MCF 10A (cell line): Measurements from ENCODE around the gene UBTD2. TPM values are rescaled to one million over a fixed set of nuclear protein-coding genes. Genes with fewer than 3 reads are reported as not detected.

Experiments
- BruUV-seq: library from RNA; stranded (reverse); fragments of 400-500 nt; replicated peaks from 2 replicates; lab custom pipeline; 2021; lab: Mats Ljungman, UMichigan
- CTCF ChIA-PET: fragments of 300-600 bp; sonication (Branson Sonifier 250); formaldehyde crosslinking; extraction: SDS; loops from one replicate; lab custom pipeline; 2021; ENCODE audit warnings: antibody characterized with exemption, inconsistent platforms; lab: Yijun Ruan, JAX
- POLR2A ChIA-PET: fragments of 300-600, 350-650 bp; sonication (Branson Sonifier 250); formaldehyde crosslinking; extraction: SDS; loops from one replicate; lab custom pipeline; 2020; ENCODE audit warnings: antibody characterized with exemption, inconsistent platforms; lab: Yijun Ruan, JAX
- DNase-seq: peaks from one replicate; pipeline ENCODE4 v3.0.0-alpha.2; 2018; ENCODE audit not compliant: unreplicated experiment
- H3K27ac Mint-ChIP-seq: one replicate; pipeline ENCODE4 v1.8.0; 2022; ENCODE audit warnings: mild to moderate bottlenecking, low read depth, mixed read lengths; ENCODE audit not compliant: unreplicated experiment
- H3K27me3 Mint-ChIP-seq: one replicate; pipeline ENCODE4 v1.8.0; 2022; ENCODE audit warnings: mixed read lengths; ENCODE audit not compliant: insufficient read depth, unreplicated experiment
- H3K36me3 Mint-ChIP-seq: one replicate; pipeline ENCODE4 v1.8.0; 2022; ENCODE audit warnings: mild to moderate bottlenecking, moderate library complexity, mixed read lengths; ENCODE audit not compliant: insufficient read depth, unreplicated experiment
- H3K4me1 Mint-ChIP-seq: one replicate; pipeline ENCODE4 v1.8.0; 2022; ENCODE audit warnings: mixed read lengths; ENCODE audit not compliant: insufficient read depth, unreplicated experiment
- H3K4me3 Mint-ChIP-seq: one replicate; pipeline ENCODE4 v1.8.0; 2022; ENCODE audit warnings: mild to moderate bottlenecking, moderate library complexity, mixed read lengths; ENCODE audit not compliant: unreplicated experiment
- H3K9me3 Mint-ChIP-seq: one replicate; pipeline ENCODE4 v1.8.0; 2022; ENCODE audit warnings: mixed read lengths; ENCODE audit not compliant: unreplicated experiment
- CTCF ChIP-seq: fragments of 200-600 bp; IDR thresholded peaks from one replicate; pipeline ENCODE4 v1.8.0; 2022; ENCODE audit warnings: antibody characterized with exemption, mild to moderate bottlenecking; ENCODE audit not compliant: unreplicated experiment
- intact Hi-C: fragments of 100-400 bp; cut with micrococcal nuclease; formaldehyde crosslinking; loops from 2 replicates; pipeline ENCODE4 v1.14.1; 2022
- total RNA-seq: library from RNA; stranded (reverse); gene quantifications from 2 replicates; pipeline ENCODE4 v1.2.3, GENCODE V29; 2022

UBTD2 gene
- total RNA-seq, 1 experiment from 2014 or later, result 24.1 TPM

- Mint-ChIP-seq H3K4me1 (peaks cover 15% of the 10 kb centered on the region), H3K27ac (no peak overlapping the region), H3K36me3 (peaks cover 6% of the 10 kb centered on the region), H3K4me3 (no peak overlapping the region), H3K27me3 (no peaks in the 10 kb centered on the region), H3K9me3 (no peaks in the 10 kb centered on the region)
- DNase-seq, result no peak
- no TSS peak for BruUV-seq
- CTCF ChIA-PET, result interaction anchor here (0.8 to 0.9 kb wide), 2 partner anchors 16 to 653 kb away, joined by 3 to 4 read pairs; no protein-coding TSS in a partner anchor
- intact Hi-C loops, result no loop called here
- POLR2A ChIA-PET, result interaction anchor here (0.7 kb wide), 1 partner anchor 22 kb away, joined by 4 read pairs; no protein-coding TSS in a partner anchor
- TF ChIP-seq CTCF, result no peak
Measured at GRCh38 chr5:172170251-172170701, 113.3 kb downstream of the UBTD2 start.

GRCh38 chr5:172169216-172169615 lies 114.3 kb downstream of the UBTD2 start:
- Mint-ChIP-seq H3K4me1 (peaks cover 10% of the 10 kb centered on the region), H3K27me3 (no peaks in the 10 kb centered on the region), H3K4me3 (no peak overlapping the region), H3K27ac (peak overlapping the region; percentile 57), H3K9me3 (no peaks in the 10 kb centered on the region), H3K36me3 (peaks cover 6% of the 10 kb centered on the region)
- intact Hi-C loops, result no loop called here
- POLR2A ChIA-PET, result no interaction called here
- CTCF ChIA-PET, result interaction anchor here (0.7 kb wide), 1 partner anchor 281 kb away, joined by 3 read pairs; no protein-coding TSS in a partner anchor
- TF ChIP-seq CTCF, result no peak
- DNase-seq, result no peak
- BruUV-seq, result no TSS peak

- intact Hi-C loops, result no loop called here
- no TSS peak for BruUV-seq
- Mint-ChIP-seq H3K4me3 (no peak overlapping the region), H3K27me3 (no peaks in the 10 kb centered on the region), H3K4me1 (peaks cover 1% of the 10 kb centered on the region), H3K36me3 (peaks cover 6% of the 10 kb centered on the region), H3K27ac (no peak overlapping the region), H3K9me3 (no peaks in the 10 kb centered on the region)
- DNase-seq, result no peak
- POLR2A ChIA-PET, result no interaction called here
- no peak for TF ChIP-seq CTCF
- CTCF ChIA-PET, result no interaction called here
Measured at GRCh38 chr5:172168311-172168710, 115.3 kb downstream of the UBTD2 start.

- DNase-seq, result no peak
- peaks cover 6% of the 10 kb centered on the region for H3K36me3 Mint-ChIP-seq
- no peaks in the 10 kb centered on the region for H3K9me3 Mint-ChIP-seq
- intact Hi-C loops, result no loop called here
- CTCF ChIA-PET, result no interaction called here
- no peak overlapping the region for H3K4me3 Mint-ChIP-seq
- H3K27ac Mint-ChIP-seq, result no peak overlapping the region
- H3K27me3 Mint-ChIP-seq, result no peaks in the 10 kb centered on the region
- POLR2A ChIA-PET, result no interaction called here
- no peaks in the 10 kb centered on the region for H3K4me1 Mint-ChIP-seq
- no peak for TF ChIP-seq CTCF
- no TSS peak for BruUV-seq
Measured at GRCh38 chr5:172167895-172168294, 115.7 kb downstream of the UBTD2 start.
